K562 (cell line): Measurements from ENCODE around the gene ELK4. TPM values are rescaled to one million over a fixed set of nuclear protein-coding genes. Genes with fewer than 3 reads are reported as not detected.

ENCODE experiments used
- ARNT ChIP-seq, 2 experiments: fragments of 450-650 bp; IDR thresholded peaks; 2 replicates each; pipeline ENCODE4 v1.6.1; 2016; ENCODE audit warnings: mild to moderate bottlenecking in 1 of 2
- ELF2 ChIP-seq: fragments of 250-450 bp; sonication (Bioruptor Pico); IDR thresholded peaks from 2 replicates; pipeline ENCODE4 v1.5.0; 2021; ENCODE audit warnings: mild to moderate bottlenecking
- L3MBTL2 ChIP-seq: fragments of 450-650 bp; IDR thresholded peaks from 2 replicates; pipeline ENCODE4 v1.6.1; 2016; ENCODE audit warnings: mild to moderate bottlenecking, moderate library complexity
- MEF2D ChIP-seq: conservative IDR thresholded peaks from 2 replicates; pipeline ENCODE4 v1.6.1; 2016; ENCODE audit warnings: low read depth, missing genetic modification characterization, missing compliant biosample characterization
- NR4A1 ChIP-seq, 2 experiments: fragments of 250-450 bp in 1 of 2; fragments of 450-650 bp in 1 of 2; sonication (Bioruptor Pico) in 1 of 2; IDR thresholded peaks; 2 replicates each; pipeline versions ENCODE4 v1.4.0 to v1.6.1; 2016 to 2020; ENCODE audit warnings: mild to moderate bottlenecking in 2 of 2, missing compliant biosample characterization in 1 of 2, missing genetic modification characterization in 1 of 2, moderate library complexity in 1 of 2
- RBM25 ChIP-seq: fragments of 200-400 bp; formaldehyde crosslinking; IDR thresholded peaks from 2 replicates; pipeline ENCODE4 v1.6.1; 2018; ENCODE audit warnings: low read length, low read depth, moderate library complexity; ENCODE audit not compliant: severe bottlenecking
- SAFB2 ChIP-seq: fragments of 200-400 bp; formaldehyde crosslinking; IDR thresholded peaks from 2 replicates; pipeline ENCODE4 v1.6.1; 2018; ENCODE audit warnings: borderline replicate concordance, low read length, low read depth, moderate library complexity; ENCODE audit not compliant: severe bottlenecking
- SMAD3 ChIP-seq: fragments of 450-650 bp; formaldehyde crosslinking; conservative IDR thresholded peaks from 2 replicates; pipeline ENCODE4 v1.4.0; 2020; ENCODE audit warnings: mild to moderate bottlenecking
- XRCC3 ChIP-seq: fragments of 450-650 bp; IDR thresholded peaks from 2 replicates; pipeline ENCODE4 v1.6.1; 2017; ENCODE audit warnings: mild to moderate bottlenecking, moderate library complexity
- ZC3H4 ChIP-seq: sonication (generic); formaldehyde crosslinking; IDR thresholded peaks from 2 replicates; pipeline ENCODE4 v1.9.0; 2021; ENCODE audit warnings: missing genetic modification reagents, borderline replicate concordance
- ZFP36 ChIP-seq: fragments of 150-350 bp; IDR thresholded peaks from 2 replicates; pipeline ENCODE4 v1.6.1; 2018; ENCODE audit warnings: low read length, low read depth; ENCODE audit not compliant: partially characterized antibody
- ZNF696 ChIP-seq: fragments of 250-450 bp; sonication (Bioruptor Pico); conservative IDR thresholded peaks from 2 replicates; pipeline ENCODE4 v1.4.0; 2020; ENCODE audit warnings: mild to moderate bottlenecking, moderate library complexity
- ZNF766 ChIP-seq: fragments of 200-800 bp; sonication (Bioruptor generic); conservative IDR thresholded peaks from 2 replicates; pipeline ENCODE4 v1.6.1; 2016; ENCODE audit warnings: missing genetic modification characterization, missing compliant biosample characterization
- polyA plus RNA-seq, 8 experiments: library from polyadenylated mRNA; depleted of rRNA in 4 of 8; stranded (reverse) in 5 of 8; unstranded in 3 of 8; fragments of >200 nt; fragmentation: Nextera tagmentation in 2 of 8; fragmentation: Illumina TruSeq in 1 of 8; extraction: Ambion mirVana in 2 of 8; extraction: Trizol in 1 of 8; gene quantifications; 2 replicates each; pipeline versions ENCODE4 v1.2.1 to v1.2.3, GENCODE V29; 2011 to 2014; ENCODE audit warnings: inconsistent platforms in 1 of 8, missing spikeins in 1 of 8
- total RNA-seq, 7 experiments: library from RNA; depleted of rRNA in 6 of 7; stranded (reverse); fragments of >200 nt in 6 of 7; fragmentation: Illumina TruSeq in 2 of 7; extraction: Trizol in 2 of 7; gene quantifications; 2 replicates each; pipeline versions ENCODE4 v1.2.1 to v1.2.3, GENCODE V29; 2011 to 2021; ENCODE audit warnings: low replicate concordance in 1 of 7
- TF ChIP-seq, protein P1 (sequence below), 2 experiments: fragments of 450-650 bp; conservative IDR thresholded peaks; 2 replicates each; pipeline ENCODE4 v1.6.1; 2017; ENCODE audit warnings: mild to moderate bottlenecking in 2 of 2, moderate library complexity in 2 of 2
- TF ChIP-seq, protein P2 (sequence below), 2 experiments: fragments of 450-650 bp in 1 of 2; sonication (generic) in 1 of 2; formaldehyde crosslinking in 1 of 2; IDR thresholded peaks in 1 of 2; conservative IDR thresholded peaks in 1 of 2; 2 replicates each; pipeline versions ENCODE4 v1.6.1 to v1.8.1; 2016 to 2023; ENCODE audit warnings: mild to moderate bottlenecking in 2 of 2, moderate library complexity in 2 of 2, inconsistent platforms in 1 of 2, missing genetic modification reagents in 1 of 2
- TF ChIP-seq, protein P3 (sequence below): fragments of 450-650 bp; conservative IDR thresholded peaks from 2 replicates; pipeline ENCODE4 v1.6.1; 2016; ENCODE audit warnings: missing genetic modification characterization, low read depth, mild to moderate bottlenecking, control low read depth, missing compliant biosample characterization
- TF ChIP-seq, protein P4 (sequence below): sonication (generic); formaldehyde crosslinking; IDR thresholded peaks from 2 replicates; pipeline ENCODE4 v1.9.0; 2022; ENCODE audit warnings: mild to moderate bottlenecking, missing genetic modification reagents

Gene ELK4
- total and polyA plus RNA-seq, 9 of the 15 experiments (the other 6 are each of a cell fraction or from before 2014, with no cell fraction given), result 2.0 to 21.7 (median 9.2) TPM

DNA sequence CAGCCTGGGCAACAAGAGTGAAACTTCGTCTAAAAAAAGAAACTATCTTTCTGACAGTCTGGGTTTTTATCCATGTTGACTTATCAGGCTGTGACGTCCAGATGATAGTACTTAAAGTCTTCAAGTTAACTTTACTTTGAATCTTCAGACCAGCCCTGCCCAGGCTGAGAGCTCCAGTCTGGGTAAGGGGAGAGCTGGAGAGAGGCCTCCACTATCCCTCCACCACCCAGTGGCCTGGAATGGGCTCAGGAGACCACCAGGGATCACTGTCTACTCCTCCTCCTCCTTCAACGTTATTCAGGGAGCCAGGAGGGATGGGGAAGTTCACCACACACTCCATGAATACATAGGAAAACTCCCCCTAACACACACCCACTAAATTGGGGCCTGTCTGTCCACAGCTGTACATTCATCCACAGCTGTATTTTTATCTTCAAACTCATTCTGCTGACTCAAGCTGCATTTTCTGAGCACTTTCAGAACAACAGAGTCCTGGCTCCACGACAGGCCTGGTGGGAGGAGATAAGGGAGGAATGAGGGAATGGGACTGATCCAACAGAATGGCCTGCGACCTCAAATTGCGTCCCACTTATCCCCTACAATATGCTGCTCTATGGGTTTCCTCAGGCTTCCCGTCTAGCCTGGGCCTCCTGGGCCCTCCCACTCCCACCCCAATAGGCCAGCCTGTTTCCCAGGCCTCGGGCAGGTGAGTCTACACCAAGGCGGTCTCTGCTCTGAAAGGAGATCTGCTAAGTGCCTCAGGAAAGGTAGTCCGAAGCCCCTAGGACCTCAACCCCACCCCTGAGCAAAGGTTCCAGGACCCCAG, 46.7 kb upstream of the ELK4 start (continued):
- TF ChIP-seq, protein P1, sequence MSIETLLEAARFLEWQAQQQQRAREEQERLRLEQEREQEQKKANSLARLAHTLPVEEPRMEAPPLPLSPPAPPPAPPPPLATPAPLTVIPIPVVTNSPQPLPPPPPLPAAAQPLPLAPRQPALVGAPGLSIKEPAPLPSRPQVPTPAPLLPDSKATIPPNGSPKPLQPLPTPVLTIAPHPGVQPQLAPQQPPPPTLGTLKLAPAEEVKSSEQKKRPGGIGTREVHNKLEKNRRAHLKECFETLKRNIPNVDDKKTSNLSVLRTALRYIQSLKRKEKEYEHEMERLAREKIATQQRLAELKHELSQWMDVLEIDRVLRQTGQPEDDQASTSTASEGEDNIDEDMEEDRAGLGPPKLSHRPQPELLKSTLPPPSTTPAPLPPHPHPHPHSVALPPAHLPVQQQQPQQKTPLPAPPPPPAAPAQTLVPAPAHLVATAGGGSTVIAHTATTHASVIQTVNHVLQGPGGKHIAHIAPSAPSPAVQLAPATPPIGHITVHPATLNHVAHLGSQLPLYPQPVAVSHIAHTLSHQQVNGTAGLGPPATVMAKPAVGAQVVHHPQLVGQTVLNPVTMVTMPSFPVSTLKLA (conservative IDR thresholded peaks at IDR 0.05), result peak; percentile 70 to 91
- TF ChIP-seq, protein P2, sequence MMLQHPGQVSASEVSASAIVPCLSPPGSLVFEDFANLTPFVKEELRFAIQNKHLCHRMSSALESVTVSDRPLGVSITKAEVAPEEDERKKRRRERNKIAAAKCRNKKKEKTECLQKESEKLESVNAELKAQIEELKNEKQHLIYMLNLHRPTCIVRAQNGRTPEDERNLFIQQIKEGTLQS (IDR thresholded peaks at IDR 0.05), result peak; percentile 82; the same call in 1 of the 2 replicates
- TF ChIP-seq, protein P2 (CRISPR knock-in tag; conservative IDR thresholded peaks at IDR 0.05), result no peak; the same call in 1 of the 2 replicates
- TF ChIP-seq, protein P3, sequence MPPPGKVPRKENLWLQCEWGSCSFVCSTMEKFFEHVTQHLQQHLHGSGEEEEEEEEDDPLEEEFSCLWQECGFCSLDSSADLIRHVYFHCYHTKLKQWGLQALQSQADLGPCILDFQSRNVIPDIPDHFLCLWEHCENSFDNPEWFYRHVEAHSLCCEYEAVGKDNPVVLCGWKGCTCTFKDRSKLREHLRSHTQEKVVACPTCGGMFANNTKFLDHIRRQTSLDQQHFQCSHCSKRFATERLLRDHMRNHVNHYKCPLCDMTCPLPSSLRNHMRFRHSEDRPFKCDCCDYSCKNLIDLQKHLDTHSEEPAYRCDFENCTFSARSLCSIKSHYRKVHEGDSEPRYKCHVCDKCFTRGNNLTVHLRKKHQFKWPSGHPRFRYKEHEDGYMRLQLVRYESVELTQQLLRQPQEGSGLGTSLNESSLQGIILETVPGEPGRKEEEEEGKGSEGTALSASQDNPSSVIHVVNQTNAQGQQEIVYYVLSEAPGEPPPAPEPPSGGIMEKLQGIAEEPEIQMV (tag), result no peak
- TF ChIP-seq XRCC3 (no peak), ZNF696 (no peak), L3MBTL2 (peak; percentile 58), ZFP36 (peak; percentile 4), ELF2 (CRISPR knock-in tag) (no peak), ZC3H4 (CRISPR knock-in tag) (no peak), ARNT (IDR thresholded peaks at IDR 0.05) (peak; percentile 92 to 96), MEF2D (tag) (peak; percentile 88), ZNF766 (CRISPR knock-in tag) (peak; percentile 91), SAFB2 (no peak), RBM25 (peak; percentile 1), SMAD3 (peak; percentile 88), NR4A1 (CRISPR knock-in tag; IDR thresholded peaks at IDR 0.05) (no peak), NR4A1 (tag; IDR thresholded peaks at IDR 0.05) (peak; percentile 80)
- TF ChIP-seq, protein P4, sequence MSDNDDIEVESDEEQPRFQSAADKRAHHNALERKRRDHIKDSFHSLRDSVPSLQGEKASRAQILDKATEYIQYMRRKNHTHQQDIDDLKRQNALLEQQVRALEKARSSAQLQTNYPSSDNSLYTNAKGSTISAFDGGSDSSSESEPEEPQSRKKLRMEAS, result peak; percentile 68
